Measurements from ENCODE around the gene INKA1. TPM values are rescaled to one million over a fixed set of nuclear protein-coding genes. Genes with fewer than 3 reads are reported as not detected.

Gene INKA1
- total RNA-seq, 1 experiment from 2014 or later: 1.4 TPM

DNA sequence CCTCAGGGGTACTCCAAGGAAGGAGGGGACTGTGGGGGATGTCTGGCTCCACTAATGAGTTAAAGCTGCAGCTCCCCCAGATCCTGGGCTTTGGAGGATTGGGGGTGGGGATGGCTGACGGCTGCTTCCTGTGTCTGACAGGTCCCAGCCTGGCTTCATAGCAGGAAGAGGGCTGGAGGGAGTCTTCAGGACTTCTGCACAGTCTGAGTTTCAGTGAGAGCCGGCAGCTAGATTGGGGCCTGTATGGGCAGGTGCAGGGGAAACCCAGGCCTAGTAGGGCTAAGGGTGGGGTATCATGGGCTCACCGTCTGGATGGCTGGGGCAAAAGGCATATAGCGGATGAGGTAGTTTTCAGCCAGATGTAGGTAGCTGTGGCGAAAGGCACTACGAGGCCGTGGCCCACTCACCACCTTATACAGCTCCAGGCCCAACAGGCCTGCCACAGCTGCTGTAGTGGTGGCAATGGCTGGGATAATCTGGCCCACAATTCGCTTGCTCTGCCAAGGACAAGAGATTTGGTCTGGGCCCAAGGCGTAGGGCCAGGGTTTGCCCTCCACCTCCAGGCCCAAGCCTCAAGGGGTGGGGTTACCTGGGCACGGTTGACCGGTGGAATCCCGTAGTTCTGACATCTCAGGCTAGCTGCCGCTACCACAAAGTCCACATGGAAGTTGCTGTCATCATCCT lies 4.5 kb downstream of the INKA1 start:
- peak overlapping the region in 1 of 3 experiments; percentile 62; a peak in 1 of 7 replicates for H3K27ac Mint-ChIP-seq
- no peaks in the 10 kb centered on the region for H3K9me3 Mint-ChIP-seq
- H3K27me3 ChIP-seq (ENCODE audit: insufficient read depth, low read length): no peaks in the 10 kb centered on the region; the same call in 1 of the 2 replicates
- H3K14ac ChIP-seq (ENCODE audit: insufficient read depth, low read length): no peak overlapping the region
- H3K27ac ChIP-seq (ENCODE audit: insufficient read length, low read depth, low read length): no peak overlapping the region
- H2BK12ac ChIP-seq (ENCODE audit: insufficient read length, low read depth, low read length): no peak overlapping the region
- no peaks in the 10 kb centered on the region for H3K79me1 ChIP-seq (ENCODE audit: insufficient read depth, low read depth, low read length, poor library complexity, severe bottlenecking)
- no peak overlapping the region for H4K8ac ChIP-seq (replicated peaks; ENCODE audit: insufficient read length, low read depth, low read length)
- H4K91ac ChIP-seq (ENCODE audit: insufficient read length, low read depth, low read length): no peak overlapping the region
- H4K20me1 ChIP-seq (ENCODE audit: control insufficient read depth, insufficient read depth, insufficient read length): no peaks in the 10 kb centered on the region
- no peak overlapping the region for H4K5ac ChIP-seq (ENCODE audit: insufficient read length, low read depth, low read length)
- no peak overlapping the region for H2AFZ ChIP-seq (ENCODE audit: low read length)
- no peak overlapping the region for H2BK120ac ChIP-seq (ENCODE audit: low read depth, low read length, poor library complexity, severe bottlenecking)
- no peak overlapping the region for H3K9ac ChIP-seq (ENCODE audit: extremely low read depth, insufficient read length, low read length)
- H3K4me1 ChIP-seq (ENCODE audit: insufficient read depth, low read length): peaks cover 8% of the 10 kb centered on the region; the same call in 1 of the 2 replicates
- no peaks in the 10 kb centered on the region for H3K36me3 Mint-ChIP-seq (ENCODE audit: insufficient read depth in 1 of 3, low read depth in 3 of 3)
- no peak overlapping the region for H3K4ac ChIP-seq (ENCODE audit: low read depth, low read length)
- H3K4me1 Mint-ChIP-seq: peaks cover 21 to 28% of the 10 kb centered on the region in 2 experiments
- H3K23me2 ChIP-seq (ENCODE audit: insufficient read length, low read depth, low read length, poor library complexity, severe bottlenecking): peaks cover 11% of the 10 kb centered on the region
- peaks cover 23% of the 10 kb centered on the region for H3K27me3 Mint-ChIP-seq (ENCODE audit: low read depth)
- TF ChIP-seq, protein P1, sequence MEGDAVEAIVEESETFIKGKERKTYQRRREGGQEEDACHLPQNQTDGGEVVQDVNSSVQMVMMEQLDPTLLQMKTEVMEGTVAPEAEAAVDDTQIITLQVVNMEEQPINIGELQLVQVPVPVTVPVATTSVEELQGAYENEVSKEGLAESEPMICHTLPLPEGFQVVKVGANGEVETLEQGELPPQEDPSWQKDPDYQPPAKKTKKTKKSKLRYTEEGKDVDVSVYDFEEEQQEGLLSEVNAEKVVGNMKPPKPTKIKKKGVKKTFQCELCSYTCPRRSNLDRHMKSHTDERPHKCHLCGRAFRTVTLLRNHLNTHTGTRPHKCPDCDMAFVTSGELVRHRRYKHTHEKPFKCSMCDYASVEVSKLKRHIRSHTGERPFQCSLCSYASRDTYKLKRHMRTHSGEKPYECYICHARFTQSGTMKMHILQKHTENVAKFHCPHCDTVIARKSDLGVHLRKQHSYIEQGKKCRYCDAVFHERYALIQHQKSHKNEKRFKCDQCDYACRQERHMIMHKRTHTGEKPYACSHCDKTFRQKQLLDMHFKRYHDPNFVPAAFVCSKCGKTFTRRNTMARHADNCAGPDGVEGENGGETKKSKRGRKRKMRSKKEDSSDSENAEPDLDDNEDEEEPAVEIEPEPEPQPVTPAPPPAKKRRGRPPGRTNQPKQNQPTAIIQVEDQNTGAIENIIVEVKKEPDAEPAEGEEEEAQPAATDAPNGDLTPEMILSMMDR (conservative IDR thresholded peaks at IDR 0.05): no peak
- H3K4me3 Mint-ChIP-seq: no peak overlapping the region
- no peaks in the 10 kb centered on the region for H3K79me2 ChIP-seq (ENCODE audit: insufficient read depth, low read length)
- no peak overlapping the region for H3K4me2 ChIP-seq (ENCODE audit: insufficient read depth, insufficient read length, low read length)
- no peak overlapping the region for H2BK15ac ChIP-seq (ENCODE audit: low read depth, low read length)
- H3K9me3 ChIP-seq (ENCODE audit: control insufficient read depth, low read depth, low read length): no peaks in the 10 kb centered on the region
- H2BK5ac ChIP-seq (ENCODE audit: insufficient read length, low read length): no peak overlapping the region
- no peak overlapping the region for H3K18ac ChIP-seq (ENCODE audit: insufficient read length, low read depth, low read length)
- no peak overlapping the region for H2BK20ac ChIP-seq (ENCODE audit: low read depth, low read length, poor library complexity, severe bottlenecking)
- no peak overlapping the region for H3K23ac ChIP-seq (ENCODE audit: insufficient read length, low read depth, low read length)
- no peak overlapping the region for H2AK5ac ChIP-seq (ENCODE audit: insufficient read length, low read length)
- no peak overlapping the region for H3T11ph ChIP-seq (ENCODE audit: low read length)
- no CpG with 5 or more reads among the region's 13 CpGs for WGBS (ENCODE audit: extremely low coverage, insufficient read length, low lambda C conversion rate)
- H3K56ac ChIP-seq (ENCODE audit: insufficient read length, low read depth, low read length): no peak overlapping the region
- no peak for DNase-seq
